GM18511 (cell line): Measurements from ENCODE around the gene MYH11.

ENCODE experiments used
- ATAC-seq: cut with Tn5 transposase; IDR thresholded peaks from one replicate; pipeline ENCODE4 v1.9.1; 2021; ENCODE audit warnings: mild to moderate bottlenecking, moderate library complexity; ENCODE audit not compliant: unreplicated experiment

The MYH11 gene

GRCh38 chr16:15779664-15780351, 77.0 kb downstream of the MYH11 start:
- ATAC-seq, result no peak

DNA sequence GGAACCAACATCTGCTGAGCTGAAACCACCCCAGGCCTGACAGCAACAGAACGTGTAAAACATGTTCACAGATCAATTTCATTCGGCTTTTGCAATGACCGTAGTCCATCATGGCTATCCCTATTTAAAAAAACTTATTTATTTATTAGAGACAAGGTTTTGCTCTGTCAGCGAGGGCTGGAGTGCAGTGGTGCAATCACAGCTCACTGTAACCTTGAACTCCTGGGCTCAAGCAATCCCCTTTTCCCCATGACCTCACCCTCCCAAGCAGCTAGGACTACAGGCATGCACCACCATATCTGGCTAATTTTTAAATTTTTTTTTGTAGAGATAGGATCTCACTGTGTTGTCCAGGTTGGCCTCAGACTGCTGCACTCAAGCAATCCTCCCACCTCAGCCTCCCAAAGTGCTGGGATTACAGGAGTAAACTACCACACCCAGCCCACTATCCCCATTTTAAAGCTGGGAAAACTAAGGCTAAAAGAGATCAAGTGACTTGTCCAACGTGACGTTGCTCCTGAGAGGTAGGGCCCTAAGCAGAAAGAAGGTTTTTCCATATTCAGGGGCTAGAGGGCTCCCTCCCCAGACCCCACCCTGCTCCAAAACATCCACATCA, 77.7 kb downstream of the MYH11 start:
- ATAC-seq, result no peak

- ATAC-seq, result no peak
Observed at GRCh38 chr16:15778204-15778743, 78.6 kb downstream of the MYH11 start.

- no peak for ATAC-seq
Observed at GRCh38 chr16:15777533-15778203, 79.2 kb downstream of the MYH11 start.

GRCh38 chr16:15776572-15776971, 80.3 kb downstream of the MYH11 start:
- ATAC-seq, result no peak

GRCh38 chr16:15775663-15776304, 81.0 kb downstream of the MYH11 start:
- no peak for ATAC-seq

- no peak for ATAC-seq
Observed at GRCh38 chr16:15775209-15775608, 81.6 kb downstream of the MYH11 start.

DNA sequence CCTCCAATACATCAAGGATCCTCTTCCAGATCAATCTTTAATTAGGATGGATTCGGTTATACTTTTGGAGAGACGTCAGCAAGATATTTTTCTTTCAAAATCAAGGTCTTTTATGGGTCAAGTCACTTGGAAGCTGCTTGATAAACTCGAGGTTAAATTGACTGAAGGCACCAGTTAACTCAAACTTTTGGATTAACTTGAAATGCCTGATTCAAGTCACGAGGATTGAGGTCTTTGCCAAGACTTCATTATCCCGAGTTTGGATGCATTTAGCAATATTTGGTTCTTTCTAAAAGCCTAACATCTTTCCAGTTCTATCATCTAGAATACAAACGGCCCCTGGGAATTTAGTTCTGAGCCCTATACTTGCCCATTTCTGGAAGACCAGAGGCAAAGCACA, 82.9 kb downstream of the MYH11 start:
- ATAC-seq, result no peak

- no peak for ATAC-seq
Observed at GRCh38 chr16:15772579-15773293, 84.1 kb downstream of the MYH11 start.

- ATAC-seq, result no peak
Observed at GRCh38 chr16:15771694-15772093, 85.1 kb downstream of the MYH11 start.

- no peak for ATAC-seq
Observed at GRCh38 chr16:15770512-15770911, 86.3 kb downstream of the MYH11 start.

DNA sequence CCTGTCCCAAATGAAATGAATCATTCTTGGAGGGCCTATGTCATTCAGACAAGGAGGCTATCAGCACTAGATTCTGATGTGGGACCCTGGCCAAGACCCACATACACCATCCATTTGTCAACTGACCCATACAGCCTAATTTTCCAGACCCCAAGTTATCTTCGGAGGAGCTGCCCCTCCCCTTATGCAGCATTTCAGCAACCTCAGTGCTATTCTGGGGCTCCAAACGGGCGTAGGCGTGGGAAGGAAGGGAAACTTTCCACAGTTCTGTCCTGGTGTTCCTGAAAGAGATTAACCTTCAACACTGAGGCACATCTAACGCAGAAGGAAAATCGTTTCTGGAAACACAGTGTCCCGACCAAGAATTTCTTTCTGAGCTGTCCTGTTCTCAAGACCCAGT, 86.7 kb downstream of the MYH11 start:
- ATAC-seq, result no peak

GRCh38 chr16:15769239-15769638, 87.6 kb downstream of the MYH11 start:
- no peak for ATAC-seq

GRCh38 chr16:15768201-15768600, 88.6 kb downstream of the MYH11 start:
- no peak for ATAC-seq

GRCh38 chr16:15766918-15767317, 89.9 kb downstream of the MYH11 start:
- ATAC-seq, result no peak

DNA sequence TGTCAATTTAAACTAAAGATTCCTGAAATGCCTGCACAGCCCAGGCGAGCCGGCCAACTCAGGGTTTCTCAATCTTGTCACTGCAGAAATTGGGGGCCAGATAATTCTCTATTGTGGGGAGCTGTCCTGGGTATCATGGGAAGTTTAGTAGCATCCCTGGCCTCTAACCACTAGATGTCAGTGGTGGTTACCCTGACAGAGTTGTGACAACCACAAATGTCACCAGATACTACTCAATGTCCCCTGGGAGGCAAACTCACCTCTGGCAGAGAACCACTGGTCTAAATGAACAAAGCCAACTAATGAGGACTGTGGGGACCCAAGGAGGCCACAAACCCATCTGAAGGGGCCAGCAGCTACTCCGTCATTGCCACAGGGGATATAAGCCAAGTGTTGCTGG, 90.9 kb downstream of the MYH11 start:
- peak; percentile 85 for ATAC-seq

DNA sequence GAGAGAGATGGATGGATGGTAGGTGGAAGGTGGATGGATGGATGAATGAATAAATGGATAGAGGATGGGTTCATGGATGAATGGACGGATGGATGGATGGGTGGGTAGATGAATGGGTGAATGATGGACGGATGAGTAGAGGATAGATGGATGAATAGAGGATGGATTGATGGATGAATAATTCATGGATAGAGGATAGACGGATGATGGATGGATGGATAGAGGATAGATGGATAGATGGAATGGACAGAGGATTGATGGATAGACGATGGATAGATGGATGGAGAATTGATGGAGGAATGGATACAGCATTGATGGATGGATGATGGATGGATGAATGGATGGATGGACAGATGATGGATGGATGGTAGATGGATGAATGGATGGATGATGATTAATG, 91.7 kb downstream of the MYH11 start:
- ATAC-seq, result no peak

DNA sequence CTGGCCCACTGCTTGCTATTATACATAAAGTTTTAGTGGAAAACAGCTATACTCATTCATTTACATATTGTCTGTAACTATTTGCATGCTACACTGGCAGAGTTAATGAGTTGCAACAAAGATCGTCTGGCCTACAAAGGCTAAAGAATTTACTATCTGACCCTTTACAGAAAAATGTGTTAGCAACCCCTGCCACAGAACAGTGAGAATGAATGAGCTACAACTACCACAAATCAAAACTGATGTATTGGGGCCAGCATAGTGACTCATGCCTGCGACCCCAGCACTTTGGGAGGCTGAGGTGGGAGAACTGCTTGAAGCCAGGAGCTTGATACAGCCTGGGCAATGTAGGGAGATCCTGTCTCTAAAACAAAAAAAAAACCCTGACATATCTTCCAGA, 92.7 kb downstream of the MYH11 start:
- ATAC-seq, result no peak

DNA sequence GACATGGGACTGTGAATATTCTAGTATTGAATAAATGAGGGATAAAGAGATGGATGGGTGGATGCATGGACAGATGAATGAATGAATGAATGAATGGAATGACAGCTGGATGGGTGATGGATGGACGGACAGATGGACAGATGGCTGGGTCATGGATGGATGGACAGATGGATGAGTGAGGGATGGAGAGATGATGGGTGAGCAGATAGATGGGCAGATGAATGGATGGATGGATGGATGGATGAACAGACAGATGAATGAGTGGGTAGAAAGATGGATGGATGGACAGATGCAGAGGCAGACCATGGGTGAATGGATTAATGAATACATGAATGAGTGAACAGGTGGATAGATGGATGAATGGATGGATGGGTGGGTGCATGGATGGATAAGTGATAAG, 96.7 kb downstream of the MYH11 start:
- no peak for ATAC-seq

DNA sequence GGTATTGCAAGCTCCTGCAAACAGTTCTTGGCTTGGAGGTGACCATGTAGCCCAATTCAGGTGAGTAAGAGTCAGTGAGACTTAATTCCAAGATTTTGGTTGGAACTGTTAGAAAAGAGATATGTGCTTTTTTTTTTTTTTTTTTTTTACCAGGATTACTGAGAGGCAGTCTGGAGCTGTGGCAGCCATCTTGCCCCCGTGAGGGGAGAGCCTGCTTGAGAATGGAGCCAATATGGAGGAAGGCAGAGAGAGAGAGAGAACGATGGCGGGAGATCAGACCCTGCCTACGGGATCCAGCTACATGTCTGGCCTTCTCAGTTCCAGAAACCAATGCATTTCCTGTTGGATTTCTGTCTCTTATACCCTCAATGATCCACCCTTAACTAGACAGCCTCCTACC, 97.8 kb downstream of the MYH11 start:
- ATAC-seq, result no peak
